ENCODE measurements around the gene TAS2R1. TPM values are rescaled to one million over a fixed set of nuclear protein-coding genes. Genes with fewer than 3 reads are reported as not detected.

TAS2R1 gene
- polyA plus RNA-seq, 1 of the 3 experiments (the other 2 are of a cell fraction), result not detected

- no peak overlapping the region for H2AFZ ChIP-seq (ENCODE audit: low read depth)
- no peak for TF ChIP-seq YY1 (IDR thresholded peaks at IDR 0.05; ENCODE audit: low read depth)
- TF ChIP-seq USF1 (IDR thresholded peaks at IDR 0.05; ENCODE audit: borderline replicate concordance, low read depth), result no peak
- TF ChIP-seq FOXM1 (IDR thresholded peaks at IDR 0.05; ENCODE audit: low read depth), result no peak
Observed at GRCh38 chr5:9652295-9652694, 22.1 kb upstream of the TAS2R1 start.

GRCh38 chr5:9646843-9647242 lies 16.7 kb upstream of the TAS2R1 start:
- no peak for TF ChIP-seq ELF1 (IDR thresholded peaks at IDR 0.05)
- no peak for TF ChIP-seq IRF3 (IDR thresholded peaks at IDR 0.05; ENCODE audit: low read depth, low read length)
- TF ChIP-seq MAX (IDR thresholded peaks at IDR 0.05; ENCODE audit: low read depth), result no peak
- no peak for TF ChIP-seq CTCF (IDR thresholded peaks at IDR 0.05)
- no peak for TF ChIP-seq MXI1 (IDR thresholded peaks at IDR 0.05; ENCODE audit: low read depth, low read length)
- TF ChIP-seq RXRA (IDR thresholded peaks at IDR 0.05; ENCODE audit: borderline replicate concordance, low read depth), result no peak
- TF ChIP-seq TEAD4 (IDR thresholded peaks at IDR 0.05; ENCODE audit: borderline replicate concordance, insufficient read depth), result no peak
- no peak for TF ChIP-seq SIN3A (IDR thresholded peaks at IDR 0.05; ENCODE audit: borderline replicate concordance, low read depth, low read length)
- no peak for TF ChIP-seq ZBTB33 (IDR thresholded peaks at IDR 0.05; ENCODE audit: borderline replicate concordance, low read depth)
- no peak for TF ChIP-seq FOXM1 (IDR thresholded peaks at IDR 0.05; ENCODE audit: low read depth)
- TF ChIP-seq FOSL2 (IDR thresholded peaks at IDR 0.05; ENCODE audit: borderline replicate concordance, low read depth), result no peak
- no peak for TF ChIP-seq GABPA (IDR thresholded peaks at IDR 0.05; ENCODE audit: low read depth)
- TF ChIP-seq JUND (IDR thresholded peaks at IDR 0.05), result no peak
- TF ChIP-seq TAF1 (IDR thresholded peaks at IDR 0.05; ENCODE audit: borderline replicate concordance, low read depth, low read length), result no peak
- TF ChIP-seq NFIC (IDR thresholded peaks at IDR 0.05; ENCODE audit: borderline replicate concordance), result no peak
- TF ChIP-seq FOXJ3 (CRISPR knock-in tag; IDR thresholded peaks at IDR 0.05), result no peak
- Histone ChIP-seq H3K9ac (no peak overlapping the region), H3K9me3 (no peaks in the 10 kb centered on the region), H3F3A (replicated peaks; ENCODE audit: insufficient read depth) (no peaks in the 10 kb centered on the region), H3K4me1 (ENCODE audit: control insufficient read depth in 1 of 2, insufficient read depth in 2 of 2, low read depth in 1 of 2, low read length in 1 of 2) (no peaks in the 10 kb centered on the region), H4K20me1 (ENCODE audit: insufficient read depth) (no peaks in the 10 kb centered on the region), H2AFZ (ENCODE audit: low read depth) (no peak overlapping the region), H3K9me2 (no peaks in the 10 kb centered on the region), H3K27me3 (ENCODE audit: insufficient read depth) (no peaks in the 10 kb centered on the region), H3K79me2 (ENCODE audit: insufficient read depth) (no peaks in the 10 kb centered on the region), H3K4me3 (ENCODE audit: low read depth in 2 of 2, low read length in 1 of 2) (no peak overlapping the region), H3K27ac (ENCODE audit: low read depth in 2 of 2, low read length in 1 of 2) (no peak overlapping the region), H3K4me2 (no peak overlapping the region), H3K36me3 (replicated peaks in 1 of 2; ENCODE audit: control insufficient read depth in 1 of 2, insufficient read depth in 2 of 2, low read length in 1 of 2) (no peaks in the 10 kb centered on the region)
- ChIA-PET POLR2A (no interaction called here), CTCF (no interaction called here)
- 32% methylated on average over 2 of the region's 2 CpGs for WGBS (ENCODE audit: low lambda C conversion rate)
- no peak for DNase-seq

More at GRCh38 chr5:9652295-9652694, 22.1 kb upstream of the TAS2R1 start:
- H3K4me1 ChIP-seq (ENCODE audit: control insufficient read depth in 1 of 2, insufficient read depth in 2 of 2, low read depth in 1 of 2, low read length in 1 of 2), result no peaks in the 10 kb centered on the region
- no peaks in the 10 kb centered on the region for H4K20me1 ChIP-seq (ENCODE audit: insufficient read depth)
- CTCF ChIA-PET, result interaction anchor here (0.6 kb wide), 1 partner anchor 1131 kb away, joined by 3 read pairs; no protein-coding TSS in a partner anchor
- H3F3A ChIP-seq (replicated peaks; ENCODE audit: insufficient read depth), result no peaks in the 10 kb centered on the region
- no peaks in the 10 kb centered on the region for H3K79me2 ChIP-seq (ENCODE audit: insufficient read depth)
- H3K27ac ChIP-seq (ENCODE audit: low read depth in 2 of 2, low read length in 1 of 2), result no peak overlapping the region
- no peaks in the 10 kb centered on the region for H3K27me3 ChIP-seq (ENCODE audit: insufficient read depth)
- POLR2A ChIA-PET, result no interaction called here
- H3K9me3 ChIP-seq, result no peaks in the 10 kb centered on the region
- H3K4me3 ChIP-seq (ENCODE audit: low read depth in 2 of 2, low read length in 1 of 2), result no peak overlapping the region
- WGBS (ENCODE audit: low lambda C conversion rate), result 50% methylated on average over 3 of the region's 3 CpGs
- no peak for DNase-seq
- no peak overlapping the region for H3K9ac ChIP-seq
- no peaks in the 10 kb centered on the region for H3K36me3 ChIP-seq (replicated peaks in 1 of 2; ENCODE audit: control insufficient read depth in 1 of 2, insufficient read depth in 2 of 2, low read length in 1 of 2)
- no peak overlapping the region for H3K4me2 ChIP-seq
- H3K9me2 ChIP-seq, result no peaks in the 10 kb centered on the region

Data from SK-N-SH (cell line).